ENCODE results near the gene GCHFR.

Gene GCHFR

GRCh38 chr15:40763801-40764628, at the start of gene GCHFR:
TSS of gene GCHFR (plus strand) at chr15:40764068. CDS start at chr15:40764181, 113 bp downstream.
- peak in 1 of 2 donors; percentile 41 for DNase-seq

- no peak for DNase-seq
Measured at GRCh38 chr15:40714144-40714543, 49.7 kb upstream of the GCHFR start.

GRCh38 chr15:40716165-40716564, 47.7 kb upstream of the GCHFR start:
- no peak for DNase-seq

GRCh38 chr15:40721701-40722100, 42.2 kb upstream of the GCHFR start:
- DNase-seq: no peak

- DNase-seq: no peak
Measured at GRCh38 chr15:40722354-40722753, 41.5 kb upstream of the GCHFR start.

DNA sequence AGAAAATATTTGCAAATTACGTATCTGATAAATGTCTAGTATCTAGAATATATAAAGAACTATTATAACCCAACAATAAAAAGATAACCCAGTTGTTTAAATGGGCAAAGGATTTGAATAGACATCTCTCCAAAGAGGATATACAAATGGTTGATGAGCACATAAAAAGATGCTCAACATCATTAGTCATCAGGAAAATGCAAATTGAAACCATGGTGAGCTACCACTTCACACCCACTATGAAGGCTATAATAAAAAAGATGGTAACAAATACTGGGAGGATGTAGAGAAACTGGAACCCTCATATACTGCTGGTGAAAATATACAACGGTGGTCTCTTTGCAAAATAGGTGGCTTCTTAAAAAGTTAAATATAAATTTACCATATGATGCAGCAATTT, 40.9 kb upstream of the GCHFR start:
- no peak for DNase-seq

DNA sequence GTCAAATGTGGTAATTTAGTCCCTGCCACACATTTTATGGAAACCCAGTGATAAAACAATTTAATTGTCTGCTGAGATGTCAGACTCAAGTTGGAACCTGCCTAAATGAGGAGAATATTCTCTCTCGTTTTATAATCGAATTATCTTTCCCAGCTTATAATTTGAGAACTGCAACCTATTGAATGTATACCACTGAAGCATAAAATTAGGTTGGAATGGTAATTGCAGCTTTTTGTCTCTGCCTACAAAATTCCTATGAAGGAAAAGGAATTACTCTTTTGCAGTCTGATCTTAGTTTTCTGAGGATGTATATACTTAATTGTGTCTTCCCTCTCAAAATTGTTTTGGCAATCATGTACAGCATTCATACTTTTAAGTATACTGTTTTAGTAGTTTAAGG, 39.9 kb upstream of the GCHFR start:
- no peak for DNase-seq

DNA sequence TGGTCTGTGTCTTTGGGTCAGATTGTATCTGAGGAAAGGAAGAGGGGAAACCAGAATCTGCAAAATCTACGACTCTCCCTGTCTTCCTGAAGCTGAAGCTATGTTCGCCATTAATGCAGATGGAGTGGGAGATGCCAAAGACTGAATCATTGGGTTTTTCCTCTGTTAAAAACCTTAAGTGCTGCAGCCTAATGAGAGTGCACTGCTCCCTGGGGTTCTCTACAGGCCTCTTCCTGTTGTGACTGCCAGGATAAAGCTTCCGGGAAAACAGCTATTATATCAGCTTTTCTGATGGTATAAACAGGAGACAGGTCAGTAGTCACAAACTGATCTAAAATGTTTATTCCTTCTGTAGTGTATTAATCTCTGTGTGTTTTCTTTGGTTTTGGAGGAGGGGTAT, 32.8 kb upstream of the GCHFR start:
- DNase-seq: no peak

- DNase-seq: no peak
Measured at GRCh38 chr15:40736575-40736974, 27.3 kb upstream of the GCHFR start.

DNA sequence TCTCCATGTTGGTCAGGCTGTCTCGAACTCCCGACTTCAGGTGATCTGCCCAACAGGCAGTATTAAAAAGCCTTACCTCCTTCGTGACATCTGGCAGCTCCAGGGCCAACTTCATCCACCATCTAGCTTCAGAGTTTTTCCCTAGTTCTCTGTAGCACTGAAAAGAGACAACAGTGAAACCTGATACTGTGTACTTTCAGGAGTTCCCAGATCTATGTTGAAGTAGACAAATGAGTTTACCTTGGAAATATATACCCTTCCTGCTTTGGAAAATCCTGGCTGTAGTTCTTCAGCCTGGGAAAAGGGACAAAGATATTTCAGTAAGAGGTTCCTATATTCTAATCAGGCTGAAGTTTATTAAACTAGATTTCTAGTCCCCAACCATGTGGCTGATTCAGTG, 26.8 kb upstream of the GCHFR start:
- no peak for DNase-seq

- no peak for DNase-seq
Measured at GRCh38 chr15:40739047-40739446, 24.8 kb upstream of the GCHFR start.

DNA sequence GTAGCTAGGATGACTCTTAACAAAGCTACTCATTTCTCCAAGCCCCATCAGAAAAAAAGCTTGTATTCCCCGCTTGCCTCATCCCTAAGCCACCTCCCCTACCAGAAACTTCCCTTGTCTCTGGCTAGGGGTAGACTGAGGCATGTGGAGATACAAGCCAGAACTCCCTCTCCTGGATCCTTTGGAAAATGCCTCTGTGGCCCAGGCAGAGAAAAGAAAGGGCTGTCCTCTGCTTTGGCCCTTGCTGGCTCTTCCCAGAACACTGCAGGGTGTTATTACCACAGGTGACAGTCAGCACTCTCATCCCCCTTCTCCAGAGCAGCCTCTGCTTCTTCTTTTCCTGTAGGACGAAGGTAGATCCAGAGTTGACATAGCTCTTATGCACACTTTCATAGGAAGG, 24.0 kb upstream of the GCHFR start:
- no peak for DNase-seq

- no peak for DNase-seq
Measured at GRCh38 chr15:40743485-40743901, 20.4 kb upstream of the GCHFR start.

- DNase-seq: no peak
Measured at GRCh38 chr15:40743921-40744814, 19.7 kb upstream of the GCHFR start.

DNA sequence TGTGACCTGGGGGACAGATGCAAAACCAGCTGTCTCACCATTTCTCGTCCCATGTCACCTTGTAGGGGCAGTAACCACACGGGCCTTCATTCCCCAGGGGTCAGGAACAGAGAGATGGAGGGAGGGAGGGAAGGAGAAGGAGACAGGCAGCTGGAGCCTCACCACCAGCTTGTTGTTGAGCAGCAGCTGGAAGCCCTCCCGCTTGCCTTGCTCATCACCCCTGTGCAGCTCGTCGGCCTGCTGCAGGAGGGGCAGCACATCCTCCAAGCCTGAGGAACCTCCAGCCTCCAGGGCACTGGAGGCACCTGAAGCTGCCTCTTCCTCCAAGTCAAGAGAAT, 19.1 kb upstream of the GCHFR start:
- no peak for DNase-seq

- no peak for DNase-seq
Measured at GRCh38 chr15:40746916-40747418, 16.9 kb upstream of the GCHFR start.

DNA sequence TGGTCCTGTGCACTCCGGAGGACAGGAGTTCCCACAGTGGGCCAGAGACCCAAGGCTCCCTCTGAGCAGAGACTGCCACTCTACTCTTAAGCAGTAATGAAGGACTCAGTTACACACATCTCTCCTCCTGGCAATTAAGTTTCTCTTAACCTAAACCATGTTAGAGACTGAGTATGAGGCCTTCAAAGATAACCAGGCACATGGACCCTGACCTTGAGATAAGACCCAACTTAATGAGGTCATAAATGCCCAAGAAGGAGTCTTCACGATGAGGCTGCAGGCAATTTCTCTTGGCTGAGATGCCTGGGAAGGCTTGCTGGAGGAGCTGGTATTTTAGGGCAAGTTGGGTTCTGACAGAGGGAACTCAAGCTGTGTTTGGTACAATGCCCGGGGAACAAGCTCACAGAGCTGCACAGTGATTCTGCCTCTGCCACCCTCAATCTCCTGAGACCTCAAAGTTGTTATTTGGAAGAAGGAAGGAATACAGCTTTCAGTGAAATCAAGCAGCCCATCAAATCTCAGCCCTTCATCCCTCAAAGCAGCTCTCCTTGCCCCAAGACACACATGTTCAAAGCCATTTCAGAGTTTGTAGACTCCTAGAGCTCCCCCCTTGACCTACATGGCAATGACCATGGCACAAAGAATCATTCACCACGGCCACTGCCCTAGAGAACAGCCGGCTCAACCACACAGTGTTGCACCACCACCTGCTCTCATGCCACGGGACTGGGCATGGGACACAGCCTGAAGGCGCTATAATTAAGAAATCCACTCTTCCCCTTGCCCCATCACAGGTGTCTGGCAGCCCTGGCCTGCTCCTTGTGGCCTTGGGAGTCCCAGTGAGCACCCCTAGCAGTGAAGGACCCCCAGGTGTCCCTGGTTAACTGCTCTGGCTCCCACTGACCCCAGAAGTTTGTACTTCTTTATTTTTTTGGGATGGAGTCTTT, 15.9 kb upstream of the GCHFR start:
- DNase-seq: no peak

GRCh38 chr15:40749151-40749630, 14.7 kb upstream of the GCHFR start:
- DNase-seq: no peak

DNA sequence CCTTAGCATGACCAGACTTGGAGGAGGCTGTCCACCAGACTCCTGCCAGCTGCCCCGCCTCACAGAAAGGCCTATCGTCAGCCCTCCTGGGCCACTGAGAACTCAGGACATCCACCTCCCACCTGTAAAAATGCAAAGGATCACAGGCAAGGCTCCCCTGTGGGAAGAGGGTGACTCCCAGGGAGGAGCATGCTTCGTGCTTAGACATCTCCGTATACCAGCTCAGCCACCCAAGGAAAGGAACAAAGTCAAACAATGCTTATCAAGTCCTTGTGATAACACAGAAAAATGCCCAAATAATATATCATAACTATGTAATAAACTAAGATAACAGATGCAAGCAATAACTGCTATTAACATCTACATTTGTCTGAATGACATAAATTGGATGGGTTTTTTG, 13.0 kb upstream of the GCHFR start:
- DNase-seq: no peak

GRCh38 chr15:40751745-40752144, 12.1 kb upstream of the GCHFR start:
- DNase-seq: no peak

- DNase-seq: no peak
Measured at GRCh38 chr15:40754574-40754882, 9.3 kb upstream of the GCHFR start.
